Measurements from ENCODE around the gene ZNF652. TPM values are rescaled to one million over a fixed set of nuclear protein-coding genes. Genes with fewer than 3 reads are reported as not detected.

ZNF652 gene
- polyA plus RNA-seq, 1 of the 3 experiments (the other 2 are of a cell fraction): 5.1 TPM

GRCh38 chr17:49254066-49254465, 108.0 kb downstream of the ZNF652 start:
- WGBS (ENCODE audit: low lambda C conversion rate): 49% methylated on average over 4 of the region's 4 CpGs
- no peaks in the 10 kb centered on the region for H3K9me2 ChIP-seq

GRCh38 chr17:49252148-49252695, 109.8 kb downstream of the ZNF652 start:
- Histone ChIP-seq H3K9me2 (no peaks in the 10 kb centered on the region), H3K27me3 (ENCODE audit: insufficient read depth) (peaks cover 13% of the 10 kb centered on the region; the same call in 1 of the 2 replicates), H3K9ac (no peak overlapping the region), H3K9me3 (no peaks in the 10 kb centered on the region), H3K4me1 (ENCODE audit: control insufficient read depth in 1 of 2, insufficient read depth in 2 of 2, low read depth in 1 of 2, low read length in 1 of 2) (no peaks in the 10 kb centered on the region), H3K36me3 (replicated peaks in 1 of 2; ENCODE audit: control insufficient read depth in 1 of 2, insufficient read depth in 2 of 2, low read length in 1 of 2) (no peaks in the 10 kb centered on the region), H4K20me1 (ENCODE audit: insufficient read depth) (no peaks in the 10 kb centered on the region), H3F3A (replicated peaks; ENCODE audit: insufficient read depth) (peaks cover 4% of the 10 kb centered on the region), H3K4me2 (no peak overlapping the region), H3K4me3 (ENCODE audit: low read depth in 2 of 2, low read length in 1 of 2) (no peak overlapping the region), H2AFZ (ENCODE audit: low read depth) (no peak overlapping the region), H3K27ac (ENCODE audit: low read depth in 2 of 2, low read length in 1 of 2) (no peak overlapping the region), H3K79me2 (ENCODE audit: insufficient read depth) (no peaks in the 10 kb centered on the region)
- ChIA-PET POLR2A (no interaction called here), CTCF (no interaction called here)
- no peak for DNase-seq
- TF ChIP-seq SMC3 (IDR thresholded peaks at IDR 0.05; ENCODE audit: low read depth, low read length): no peak
- no peak for TF ChIP-seq FOXJ3 (CRISPR knock-in tag; IDR thresholded peaks at IDR 0.05)
- WGBS (ENCODE audit: low lambda C conversion rate): 79% methylated on average over 6 of the region's 6 CpGs

More at GRCh38 chr17:49254066-49254465, 108.0 kb downstream of the ZNF652 start:
- Histone ChIP-seq H3K36me3 (replicated peaks in 1 of 2; ENCODE audit: control insufficient read depth in 1 of 2, insufficient read depth in 2 of 2, low read length in 1 of 2) (no peaks in the 10 kb centered on the region), H3K79me2 (ENCODE audit: insufficient read depth) (no peaks in the 10 kb centered on the region), H3F3A (replicated peaks; ENCODE audit: insufficient read depth) (peaks cover 4% of the 10 kb centered on the region), H4K20me1 (ENCODE audit: insufficient read depth) (no peaks in the 10 kb centered on the region), H3K4me1 (ENCODE audit: control insufficient read depth in 1 of 2, insufficient read depth in 2 of 2, low read depth in 1 of 2, low read length in 1 of 2) (no peaks in the 10 kb centered on the region), H3K27ac (ENCODE audit: low read depth in 2 of 2, low read length in 1 of 2) (no peak overlapping the region), H3K4me2 (no peak overlapping the region), H2AFZ (ENCODE audit: low read depth) (no peak overlapping the region), H3K27me3 (ENCODE audit: insufficient read depth) (peaks cover 9% of the 10 kb centered on the region; the same call in 1 of the 2 replicates), H3K9ac (no peak overlapping the region), H3K4me3 (ENCODE audit: low read depth in 2 of 2, low read length in 1 of 2) (no peak overlapping the region), H3K9me3 (no peaks in the 10 kb centered on the region)
- DNase-seq: no peak
- POLR2A ChIA-PET: interaction anchor here (0.6 kb wide), 1 partner anchor 454 kb away, joined by 3 read pairs; no protein-coding TSS in a partner anchor
- TF ChIP-seq EP300 (IDR thresholded peaks at IDR 0.05; ENCODE audit: borderline replicate concordance in 1 of 2, low read depth in 1 of 2, low read length in 1 of 2) (no peak), RFX5 (IDR thresholded peaks at IDR 0.05; ENCODE audit: low read length) (no peak), PBX3 (IDR thresholded peaks at IDR 0.05) (no peak)
- CTCF ChIA-PET: interaction anchor here (0.7 to 1.6 kb wide), 4 partner anchors 26 to 156 kb away, joined by 3 to 6 read pairs (median 4); no protein-coding TSS in a partner anchor

- Histone ChIP-seq H3K9me3 (no peaks in the 10 kb centered on the region), H3F3A (replicated peaks; ENCODE audit: insufficient read depth) (peaks cover 4% of the 10 kb centered on the region), H3K4me2 (no peak overlapping the region), H3K9ac (no peak overlapping the region), H3K4me3 (ENCODE audit: low read depth in 2 of 2, low read length in 1 of 2) (no peak overlapping the region), H3K9me2 (no peaks in the 10 kb centered on the region), H3K4me1 (ENCODE audit: control insufficient read depth in 1 of 2, insufficient read depth in 2 of 2, low read depth in 1 of 2, low read length in 1 of 2) (no peaks in the 10 kb centered on the region), H3K27me3 (ENCODE audit: insufficient read depth) (peaks cover 29% of the 10 kb centered on the region; the same call in 1 of the 2 replicates), H2AFZ (ENCODE audit: low read depth) (no peak overlapping the region), H3K27ac (ENCODE audit: low read depth in 2 of 2, low read length in 1 of 2) (no peak overlapping the region), H3K36me3 (replicated peaks in 1 of 2; ENCODE audit: control insufficient read depth in 1 of 2, insufficient read depth in 2 of 2, low read length in 1 of 2) (no peaks in the 10 kb centered on the region), H3K79me2 (ENCODE audit: insufficient read depth) (no peaks in the 10 kb centered on the region), H4K20me1 (ENCODE audit: insufficient read depth) (no peaks in the 10 kb centered on the region)
- no peak for DNase-seq
- ChIA-PET CTCF (interaction anchor here (0.9 to 1.3 kb wide), 2 partner anchors 22 kb away, joined by 4 read pairs; no protein-coding TSS in a partner anchor), POLR2A (no interaction called here)
- 65% methylated on average over 12 of the region's 12 CpGs for WGBS (ENCODE audit: low lambda C conversion rate)
- TF ChIP-seq PBX3 (IDR thresholded peaks at IDR 0.05) (no peak), SIN3A (IDR thresholded peaks at IDR 0.05; ENCODE audit: borderline replicate concordance, low read depth, low read length) (no peak), POLR2AphosphoS5 (IDR thresholded peaks at IDR 0.05; ENCODE audit: low read depth, low read length) (no peak), IRF3 (IDR thresholded peaks at IDR 0.05; ENCODE audit: low read depth, low read length) (no peak), EP300 (IDR thresholded peaks at IDR 0.05; ENCODE audit: borderline replicate concordance in 1 of 2, low read depth in 1 of 2, low read length in 1 of 2) (no peak), ZBTB33 (IDR thresholded peaks at IDR 0.05; ENCODE audit: borderline replicate concordance, low read depth) (no peak), TEAD4 (IDR thresholded peaks at IDR 0.05; ENCODE audit: borderline replicate concordance, insufficient read depth) (no peak), MEF2A (IDR thresholded peaks at IDR 0.05; ENCODE audit: borderline replicate concordance, low read depth) (no peak), FOSL2 (IDR thresholded peaks at IDR 0.05; ENCODE audit: borderline replicate concordance, low read depth) (no peak), SMC3 (IDR thresholded peaks at IDR 0.05; ENCODE audit: low read depth, low read length) (no peak)
These were observed 112.0 kb downstream of the ZNF652 start for GRCh38 chr17:49249890-49250522.
